Activated CD8-positive, alpha-beta T cell treated with anti-CD3 and anti-CD28 coated beads, Interleukin-2, amount 10 ng/mL, durations not matched to agents 7 days and 5 days (primary cell): Measurements from ENCODE around the gene TTLL9. TPM values are rescaled to one million over a fixed set of nuclear protein-coding genes. Genes with fewer than 3 reads are reported as not detected.

Experiments used
- ATAC-seq: fragments of 150-1000 bp; cut with Tn5 transposase; one replicate; pipeline ENCODE4 v1.10.0; 2021; ENCODE audit warnings: moderate library complexity
- CTCF ChIA-PET: fragments of 350-600 bp; sonication (Branson Sonifier 250); formaldehyde crosslinking; loops from one replicate; lab custom pipeline; 2021; ENCODE audit warnings: antibody characterized with exemption; lab: Charles Lee
- POLR2A ChIA-PET: fragments of 350-600 bp; sonication (Branson Sonifier 250); formaldehyde crosslinking; loops from one replicate; lab custom pipeline; 2021; ENCODE audit warnings: antibody characterized with exemption; lab: Charles Lee
- DNase-seq: peaks from one replicate; pipeline ENCODE4 v3.0.0-alpha.2; 2020
- H3K27ac Mint-ChIP-seq: one replicate; pipeline ENCODE4 v1.8.0; 2021; ENCODE audit warnings: mild to moderate bottlenecking, mixed read lengths
- H3K27me3 Mint-ChIP-seq: one replicate; pipeline ENCODE4 v1.8.0; 2021; ENCODE audit warnings: low read depth, mixed read lengths
- H3K36me3 Mint-ChIP-seq: one replicate; pipeline ENCODE4 v1.8.0; 2021; ENCODE audit warnings: low read depth, mixed read lengths
- H3K4me1 Mint-ChIP-seq: one replicate; pipeline ENCODE4 v1.8.0; 2021; ENCODE audit warnings: low read depth, mixed read lengths
- H3K4me3 Mint-ChIP-seq: one replicate; pipeline ENCODE4 v1.8.0; 2021; ENCODE audit warnings: mild to moderate bottlenecking, mixed read lengths
- H3K9me3 Mint-ChIP-seq: one replicate; pipeline ENCODE4 v1.8.0; 2022; ENCODE audit warnings: mixed read lengths; ENCODE audit not compliant: insufficient read depth
- total RNA-seq, 2 experiments: library from RNA; stranded (reverse); gene quantifications; one replicate each; pipeline ENCODE4 v1.2.3, GENCODE V29; 2021

The TTLL9 gene
- total RNA-seq, 2 experiments from 2014 or later = not detected

DNA sequence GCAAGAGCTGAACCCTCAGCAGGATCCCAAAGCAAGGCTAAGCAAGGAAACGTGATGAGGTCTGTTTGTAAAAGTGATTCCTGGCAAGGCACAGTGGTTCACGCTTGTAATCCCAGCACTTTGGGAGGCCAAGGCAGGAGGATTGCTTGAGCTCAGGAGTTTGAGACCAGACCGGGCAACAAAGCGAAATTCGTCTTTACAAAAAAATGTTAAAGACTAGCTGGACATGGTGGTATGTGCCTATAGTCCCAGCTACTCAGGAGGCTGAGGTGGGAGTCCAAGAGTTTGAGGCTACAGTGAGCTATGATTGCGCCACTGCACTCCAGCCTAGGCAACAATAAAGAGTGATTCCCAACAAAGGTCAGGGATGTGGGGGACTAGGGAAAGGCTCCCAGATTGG is 93.5 kb downstream of the TTLL9 start:
- Mint-ChIP-seq H3K27ac (no peak overlapping the region), H3K4me1 (peaks cover 6% of the 10 kb centered on the region), H3K4me3 (no peak overlapping the region), H3K36me3 (no peaks in the 10 kb centered on the region), H3K9me3 (no peaks in the 10 kb centered on the region), H3K27me3 (peaks cover 37% of the 10 kb centered on the region)
- no peak for DNase-seq
- CTCF ChIA-PET = interaction anchor here (2.3 kb wide), 1 partner anchor 12 kb away, joined by 7 read pairs; the partner anchor contains the start of gene PDRG1
- ATAC-seq = no peak
- POLR2A ChIA-PET = interaction anchor here (0.6 kb wide), 1 partner anchor 181 kb away, joined by 3 read pairs; no protein-coding TSS in a partner anchor

DNA sequence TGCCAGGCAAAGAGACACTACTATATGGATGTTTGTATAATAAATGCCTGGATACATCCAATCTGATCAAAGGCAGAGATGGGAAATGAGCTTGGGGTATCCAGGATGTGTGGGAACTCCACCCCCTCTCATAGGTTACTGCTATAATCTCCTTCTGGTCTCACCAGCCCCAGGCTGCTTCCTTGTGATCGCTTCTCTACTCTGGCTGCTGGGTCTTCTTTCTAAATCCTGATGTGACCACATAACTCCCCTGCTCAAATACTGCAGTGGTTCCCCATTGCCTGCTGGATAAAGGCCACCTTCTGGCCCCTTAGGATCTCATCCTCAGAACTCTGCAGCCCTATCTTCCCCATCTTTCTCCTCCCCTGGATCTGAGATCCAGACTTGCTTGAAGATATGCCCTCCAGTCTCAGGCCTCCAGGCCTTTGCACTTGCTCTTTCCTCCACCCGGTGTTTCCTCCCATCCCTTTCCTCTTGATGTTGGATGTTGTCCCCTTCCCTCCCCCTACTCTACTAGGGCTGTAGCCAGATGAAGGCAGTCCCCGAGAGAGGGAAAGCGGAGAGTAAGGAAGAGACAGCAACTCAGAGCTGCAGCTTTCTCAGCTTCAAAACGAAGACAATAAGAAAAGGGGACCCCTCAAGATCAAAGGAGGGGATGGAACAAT is 96.7 kb downstream of the TTLL9 start:
- H3K9me3 Mint-ChIP-seq = no peaks in the 10 kb centered on the region
- peaks cover 44% of the 10 kb centered on the region for H3K27me3 Mint-ChIP-seq
- H3K4me1 Mint-ChIP-seq = peaks cover 6% of the 10 kb centered on the region
- ATAC-seq (no peak), DNase-seq (no peak)
- no peaks in the 10 kb centered on the region for H3K36me3 Mint-ChIP-seq
- H3K27ac Mint-ChIP-seq = no peak overlapping the region
- ChIA-PET CTCF (interaction anchor here (1.0 to 1.4 kb wide), 2 partner anchors 10 to 15 kb away, joined by 3 to 4 read pairs; partner anchors contain the start of gene PDRG1), POLR2A (no interaction called here)
- peak overlapping the region; percentile 53 for H3K4me3 Mint-ChIP-seq

- DNase-seq (peak; percentile 52), ATAC-seq (peak; percentile 60)
- peak within 1 kb of the TSS; percentile 74 for H3K4me3 Mint-ChIP-seq
- H3K27me3 Mint-ChIP-seq = peaks cover 40% of the 10 kb centered on the region
- no peak within 1 kb of the TSS for H3K27ac Mint-ChIP-seq
- no peaks in the 10 kb centered on the region for H3K36me3 Mint-ChIP-seq
- ChIA-PET CTCF (interaction anchor here (1.4 kb wide), 1 partner anchor 16 kb away, joined by 4 read pairs; the partner anchor contains the start of gene PDRG1), POLR2A (no interaction called here)
- H3K9me3 Mint-ChIP-seq = no peaks in the 10 kb centered on the region
- peaks cover 6% of the 10 kb centered on the region for H3K4me1 Mint-ChIP-seq
Measured at GRCh38 chr20:31967830-31968249, 97.4 kb downstream of the TTLL9 start, which contains the start of gene XKR7. XKR7 (plus strand) TSS chr20:31968151; CDS start chr20:31968176, 25 bp downstream.

- no peaks in the 10 kb centered on the region for H3K9me3 Mint-ChIP-seq
- no peaks in the 10 kb centered on the region for H3K36me3 Mint-ChIP-seq
- CTCF ChIA-PET = no interaction called here
- POLR2A ChIA-PET = no interaction called here
- H3K27me3 Mint-ChIP-seq = peaks cover 37% of the 10 kb centered on the region
- no peak overlapping the region for H3K27ac Mint-ChIP-seq
- H3K4me3 Mint-ChIP-seq = peak overlapping the region; percentile 74
- peaks cover 6% of the 10 kb centered on the region for H3K4me1 Mint-ChIP-seq
- DNase-seq (peak; percentile 89), ATAC-seq (peak; percentile 88)
Measured at GRCh38 chr20:31968291-31969126, 98.1 kb downstream of the TTLL9 start.

DNA sequence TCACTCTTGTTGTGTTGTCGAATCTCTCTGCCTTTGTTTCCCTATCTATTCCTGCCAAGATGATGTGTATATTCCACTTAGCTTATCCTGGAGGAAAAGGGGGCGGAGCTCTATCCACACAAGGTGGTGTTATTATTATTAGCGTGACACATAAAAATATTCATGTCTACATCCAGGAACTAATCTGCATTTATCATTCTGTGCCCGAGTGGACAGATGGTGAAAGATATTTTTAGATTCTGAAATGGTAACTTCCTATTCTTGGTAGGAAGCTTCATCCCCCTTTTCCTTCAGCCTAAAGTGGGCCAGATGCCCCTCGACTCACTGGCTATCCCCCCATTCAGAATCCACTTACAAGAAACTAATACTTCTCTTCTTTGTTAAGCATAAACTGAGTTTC is 99.6 kb downstream of the TTLL9 start:
- ChIA-PET POLR2A (no interaction called here), CTCF (interaction anchor here (1.2 to 2.0 kb wide), 3 partner anchors 18 to 122 kb away, joined by 4 to 9 read pairs (median 4); partner anchors contain the start of gene PDRG1)
- DNase-seq (no peak), ATAC-seq (no peak)
- Mint-ChIP-seq H3K4me3 (no peak overlapping the region), H3K27ac (no peak overlapping the region), H3K27me3 (peaks cover 30% of the 10 kb centered on the region), H3K36me3 (no peaks in the 10 kb centered on the region), H3K9me3 (no peaks in the 10 kb centered on the region), H3K4me1 (peaks cover 6% of the 10 kb centered on the region)

DNA sequence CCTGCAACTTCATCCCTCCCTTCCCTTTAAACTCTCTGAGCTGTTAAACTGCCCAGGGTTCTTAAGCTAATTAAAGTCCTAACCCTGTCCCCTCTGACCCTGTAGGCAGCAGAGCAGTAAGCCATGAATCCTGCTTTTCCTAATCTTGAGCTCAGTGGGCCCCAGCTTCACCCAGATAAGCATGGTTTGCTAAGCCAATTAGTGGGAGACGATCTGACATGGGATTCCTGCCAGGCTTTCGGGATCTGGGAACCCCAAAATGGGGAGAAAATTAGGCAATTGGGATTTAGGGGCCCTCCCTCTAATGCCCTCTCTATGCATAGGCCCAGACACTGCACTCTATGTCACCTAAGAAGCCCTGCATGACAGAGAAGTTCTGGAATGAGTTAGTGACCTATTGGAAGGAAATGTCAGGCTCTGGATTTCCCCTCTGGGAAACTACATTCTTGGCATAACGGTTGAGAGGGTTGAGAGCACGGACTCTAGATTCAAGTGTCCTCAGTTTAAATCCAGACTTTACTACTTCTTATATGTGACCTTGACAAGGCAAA is 102.1 kb downstream of the TTLL9 start:
- ChIA-PET CTCF (interaction anchor here (1.3 to 1.4 kb wide), 2 partner anchors 21 to 126 kb away, joined by 3 to 4 read pairs; partner anchors contain the start of gene PDRG1), POLR2A (interaction anchor here (0.7 kb wide), 1 partner anchor 36 kb away, joined by 4 read pairs; no protein-coding TSS in a partner anchor)
- Mint-ChIP-seq H3K27ac (no peak overlapping the region), H3K4me3 (no peak overlapping the region), H3K36me3 (no peaks in the 10 kb centered on the region), H3K27me3 (peaks cover 18% of the 10 kb centered on the region), H3K4me1 (peaks cover 2% of the 10 kb centered on the region), H3K9me3 (no peaks in the 10 kb centered on the region)
- ATAC-seq = no peak
- DNase-seq = no peak

DNA sequence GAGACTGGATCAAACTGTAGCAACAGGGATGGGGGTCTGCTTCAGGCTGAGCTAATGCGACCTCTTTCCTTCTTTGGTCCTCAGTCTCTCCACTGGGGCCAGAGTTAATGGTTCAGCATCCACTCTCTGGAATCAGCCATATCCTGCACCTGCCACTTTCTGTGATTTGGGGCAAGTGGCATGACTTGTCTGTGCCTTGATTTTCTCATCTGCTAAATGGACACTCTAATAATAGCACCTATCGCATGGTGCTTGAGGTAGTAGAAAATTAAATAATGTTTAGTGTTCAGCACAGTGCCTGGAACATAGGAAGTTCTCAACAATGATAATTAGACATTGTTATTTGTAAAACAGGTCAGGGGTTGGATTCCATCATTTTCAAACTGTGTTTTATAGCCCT is 103.9 kb downstream of the TTLL9 start:
- no peaks in the 10 kb centered on the region for H3K4me1 Mint-ChIP-seq
- H3K4me3 Mint-ChIP-seq = no peak overlapping the region
- peaks cover 16% of the 10 kb centered on the region for H3K27me3 Mint-ChIP-seq
- no peak overlapping the region for H3K27ac Mint-ChIP-seq
- H3K9me3 Mint-ChIP-seq = no peaks in the 10 kb centered on the region
- POLR2A ChIA-PET = no interaction called here
- no peaks in the 10 kb centered on the region for H3K36me3 Mint-ChIP-seq
- no peak for ATAC-seq
- CTCF ChIA-PET = no interaction called here
- DNase-seq = no peak

DNA sequence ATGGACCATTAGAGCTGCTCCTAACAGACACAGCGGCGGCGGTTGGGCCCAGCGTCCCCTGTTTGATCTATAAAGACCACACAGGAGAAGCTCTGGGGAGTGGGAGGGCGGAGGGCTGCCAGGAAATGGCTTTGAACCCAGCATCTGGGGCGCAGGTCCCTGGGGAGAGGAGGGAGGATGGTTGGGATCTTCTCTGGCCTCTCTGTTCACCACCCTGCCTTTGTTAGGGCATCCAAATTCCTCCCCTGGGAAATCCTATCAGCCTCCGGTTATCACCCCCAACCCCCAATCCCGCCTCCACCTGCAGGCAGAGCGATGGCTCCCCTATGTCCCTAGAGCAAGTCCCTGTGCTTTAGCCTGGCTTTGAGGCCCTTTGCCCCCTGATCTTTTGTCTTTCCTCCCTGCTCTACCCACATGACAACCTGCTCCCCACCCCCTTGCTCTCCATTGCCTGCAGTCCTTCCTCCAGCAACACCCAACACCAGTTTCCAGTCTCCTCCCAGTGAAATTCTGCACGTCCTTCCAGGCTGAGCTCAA is 104.6 kb downstream of the TTLL9 start:
- Mint-ChIP-seq H3K27ac (no peak overlapping the region), H3K36me3 (no peaks in the 10 kb centered on the region), H3K9me3 (no peaks in the 10 kb centered on the region), H3K4me1 (no peaks in the 10 kb centered on the region), H3K27me3 (peaks cover 13% of the 10 kb centered on the region), H3K4me3 (no peak overlapping the region)
- ChIA-PET POLR2A (no interaction called here), CTCF (no interaction called here)
- no peak for ATAC-seq
- DNase-seq = no peak

GRCh38 chr20:31975874-31976273 is 105.4 kb downstream of the TTLL9 start:
- ATAC-seq = no peak
- H3K36me3 Mint-ChIP-seq = no peaks in the 10 kb centered on the region
- CTCF ChIA-PET = no interaction called here
- no peaks in the 10 kb centered on the region for H3K4me1 Mint-ChIP-seq
- no peak overlapping the region for H3K27ac Mint-ChIP-seq
- POLR2A ChIA-PET = no interaction called here
- no peak for DNase-seq
- no peaks in the 10 kb centered on the region for H3K9me3 Mint-ChIP-seq
- H3K27me3 Mint-ChIP-seq = peaks cover 8% of the 10 kb centered on the region
- no peak overlapping the region for H3K4me3 Mint-ChIP-seq

GRCh38 chr20:31977080-31977479 is 106.6 kb downstream of the TTLL9 start:
- Mint-ChIP-seq H3K4me3 (no peak overlapping the region), H3K9me3 (no peaks in the 10 kb centered on the region), H3K4me1 (no peaks in the 10 kb centered on the region), H3K27me3 (peaks cover 7% of the 10 kb centered on the region), H3K27ac (no peak overlapping the region), H3K36me3 (no peaks in the 10 kb centered on the region)
- POLR2A ChIA-PET = no interaction called here
- CTCF ChIA-PET = interaction anchor here (1.2 kb wide), 1 partner anchor 41 kb away, joined by 3 read pairs; no protein-coding TSS in a partner anchor
- no peak for ATAC-seq
- DNase-seq = no peak

GRCh38 chr20:31979713-31980426 is 109.4 kb downstream of the TTLL9 start:
- ATAC-seq (no peak), DNase-seq (no peak)
- no peak overlapping the region for H3K4me3 Mint-ChIP-seq
- POLR2A ChIA-PET = no interaction called here
- no peaks in the 10 kb centered on the region for H3K9me3 Mint-ChIP-seq
- CTCF ChIA-PET = no interaction called here
- peaks cover 8% of the 10 kb centered on the region for H3K27me3 Mint-ChIP-seq
- no peaks in the 10 kb centered on the region for H3K4me1 Mint-ChIP-seq
- no peak overlapping the region for H3K27ac Mint-ChIP-seq
- no peaks in the 10 kb centered on the region for H3K36me3 Mint-ChIP-seq
